ENCODE data around the gene MEFV. TPM values are rescaled to one million over a fixed set of nuclear protein-coding genes. Genes with fewer than 3 reads are reported as not detected.

Gene MEFV
- polyA plus RNA-seq, 1 experiment: not detected

- no peak for DNase-seq (ENCODE audit: low read depth, low spot score)
- ChIA-PET CTCF (no interaction called here), POLR2A (no interaction called here)
- Histone ChIP-seq H3K27ac (ENCODE audit: low read depth, low read length) (no peak overlapping the region), H3K27me3 (ENCODE audit: control insufficient read depth, insufficient read depth, low read length) (no peaks in the 10 kb centered on the region), H3K9me3 (ENCODE audit: control insufficient read depth, insufficient read depth, low read length) (peaks cover 55% of the 10 kb centered on the region), H3K4me3 (ENCODE audit: low read depth, low read length) (no peak overlapping the region)
- no peak for TF ChIP-seq CTCF (IDR thresholded peaks at IDR 0.05; ENCODE audit: low read depth, low read length)
Measured at GRCh38 chr16:3223913-3224515, 32.4 kb downstream of the MEFV start.

GRCh38 chr16:3220839-3221238, 35.6 kb downstream of the MEFV start:
- Histone ChIP-seq H3K9me3 (ENCODE audit: control insufficient read depth, insufficient read depth, low read length) (peaks cover 43% of the 10 kb centered on the region), H3K4me3 (ENCODE audit: low read depth, low read length) (no peak overlapping the region), H3K27ac (ENCODE audit: low read depth, low read length) (no peak overlapping the region), H3K27me3 (ENCODE audit: control insufficient read depth, insufficient read depth, low read length) (no peaks in the 10 kb centered on the region)
- TF ChIP-seq CTCF (IDR thresholded peaks at IDR 0.05; ENCODE audit: low read depth, low read length): no peak
- POLR2A ChIA-PET: no interaction called here
- CTCF ChIA-PET: no interaction called here
- DNase-seq (ENCODE audit: low read depth, low spot score): no peak

- no peak for TF ChIP-seq CTCF (IDR thresholded peaks at IDR 0.05; ENCODE audit: low read depth, low read length)
- H3K9me3 ChIP-seq (ENCODE audit: control insufficient read depth, insufficient read depth, low read length): peaks cover 11% of the 10 kb centered on the region
- no peak overlapping the region for H3K4me3 ChIP-seq (ENCODE audit: low read depth, low read length)
- ChIA-PET CTCF (no interaction called here), POLR2A (no interaction called here)
- no peak for DNase-seq (ENCODE audit: low read depth, low spot score)
- no peaks in the 10 kb centered on the region for H3K27me3 ChIP-seq (ENCODE audit: control insufficient read depth, insufficient read depth, low read length)
- no peak overlapping the region for H3K27ac ChIP-seq (ENCODE audit: low read depth, low read length)
Measured at GRCh38 chr16:3216263-3216640, 40.2 kb downstream of the MEFV start.

GRCh38 chr16:3215601-3216262, 40.7 kb downstream of the MEFV start:
- peaks cover 6% of the 10 kb centered on the region for H3K9me3 ChIP-seq (ENCODE audit: control insufficient read depth, insufficient read depth, low read length)
- POLR2A ChIA-PET: no interaction called here
- no peak for DNase-seq (ENCODE audit: low read depth, low spot score)
- no peak for TF ChIP-seq CTCF (IDR thresholded peaks at IDR 0.05; ENCODE audit: low read depth, low read length)
- H3K4me3 ChIP-seq (ENCODE audit: low read depth, low read length): no peak overlapping the region
- CTCF ChIA-PET: no interaction called here
- H3K27me3 ChIP-seq (ENCODE audit: control insufficient read depth, insufficient read depth, low read length): no peaks in the 10 kb centered on the region
- H3K27ac ChIP-seq (ENCODE audit: low read depth, low read length): no peak overlapping the region

GRCh38 chr16:3214904-3215600, 41.4 kb downstream of the MEFV start:
- Histone ChIP-seq H3K9me3 (ENCODE audit: control insufficient read depth, insufficient read depth, low read length) (peaks cover 5% of the 10 kb centered on the region; the same call in 1 of the 2 replicates), H3K27ac (ENCODE audit: low read depth, low read length) (no peak overlapping the region), H3K4me3 (ENCODE audit: low read depth, low read length) (no peak overlapping the region), H3K27me3 (ENCODE audit: control insufficient read depth, insufficient read depth, low read length) (no peaks in the 10 kb centered on the region)
- no peak for TF ChIP-seq CTCF (IDR thresholded peaks at IDR 0.05; ENCODE audit: low read depth, low read length)
- ChIA-PET CTCF (no interaction called here), POLR2A (no interaction called here)
- no peak for DNase-seq (ENCODE audit: low read depth, low spot score)

All from AG04450 (cell line).